ENCODE results near the gene ANKS1A. TPM values are rescaled to one million over a fixed set of nuclear protein-coding genes. Genes with fewer than 3 reads are reported as not detected.

ANKS1A gene
- total and polyA plus RNA-seq, 12 donors = 7.1 to 36.3 (median 29.9) TPM

DNA sequence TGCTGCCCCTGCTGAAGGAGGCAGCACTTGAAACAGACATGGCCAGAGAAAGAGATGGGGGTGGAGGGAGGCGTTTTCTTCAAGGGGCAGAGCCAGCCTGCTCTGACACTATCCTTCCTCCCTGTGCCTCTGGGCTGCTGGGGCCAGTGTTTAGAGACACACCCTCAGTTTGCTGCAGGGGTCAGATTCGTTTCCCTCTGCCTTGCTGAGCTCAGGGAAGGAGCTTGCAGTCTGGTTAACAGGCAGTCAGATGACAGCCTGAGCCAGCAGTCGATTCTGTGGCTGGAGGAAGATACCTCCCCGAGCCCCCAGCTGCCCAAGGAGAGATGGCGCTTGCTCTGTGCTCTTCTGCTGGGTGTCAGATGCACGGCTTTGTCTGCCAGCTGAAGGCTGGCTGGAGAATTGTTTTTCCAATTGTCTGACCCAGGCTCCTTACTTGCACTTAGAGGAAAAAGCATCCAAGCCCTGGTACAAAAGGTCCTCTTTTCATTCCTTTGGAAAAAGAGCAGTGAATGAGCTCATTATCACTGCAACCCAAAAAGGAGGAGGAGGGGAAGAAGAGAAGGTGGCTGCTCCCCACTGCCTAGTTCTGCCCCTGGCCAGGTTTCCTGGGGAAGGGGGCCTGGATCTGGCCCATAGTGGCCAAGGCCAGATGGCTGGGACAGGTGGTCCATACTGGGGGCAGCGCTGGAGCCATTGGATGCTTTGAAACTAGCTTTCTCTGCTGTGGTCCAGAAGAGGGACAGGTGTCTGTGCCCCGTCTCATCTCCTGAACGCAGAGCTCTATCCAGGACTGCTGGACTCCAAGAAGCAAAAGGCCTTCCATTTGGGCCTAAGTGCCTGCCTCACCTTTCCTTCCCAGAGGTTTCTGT lies 163.9 kb downstream of the ANKS1A start:
- Histone ChIP-seq H3K36me3 (peaks cover 0 to 58% (median 10%) of the 10 kb centered on the region in 9 donors), H3K4me3 (no peak overlapping the region), H3K4me1 (peaks cover 43 to 85% (median 67%) of the 10 kb centered on the region in 9 donors), H3K27ac (peak overlapping the region; percentile 20 to 93 (median 46)), H3K27me3 (no peaks in the 10 kb centered on the region), H3K9me3 (no peaks in the 10 kb centered on the region)
- ATAC-seq = peak; percentile 10 to 66 (median 34)
- DNase-seq = no peak
- no peak for TF ChIP-seq CTCF (IDR thresholded peaks at IDR 0.05)
- intact Hi-C loops (cut with DNase I) = loop anchor here in 2 of 10 donors (5.0 kb wide), 2 partner anchors 36 to 41 kb away; no protein-coding TSS in a partner anchor
- 49 to 57% methylated on average over 9 of the region's 9 CpGs for WGBS, 2 donors

GRCh38 chr6:35053701-35054100 lies 164.6 kb downstream of the ANKS1A start:
- intact Hi-C loops (cut with DNase I) = loop anchor here in 2 of 10 donors (5.0 kb wide), 2 partner anchors 36 to 41 kb away; no protein-coding TSS in a partner anchor
- no peak for TF ChIP-seq CTCF (IDR thresholded peaks at IDR 0.05)
- H3K36me3 ChIP-seq = peaks cover 0 to 66% (median 10%) of the 10 kb centered on the region in 9 donors

GRCh38 chr6:35054106-35054742 lies 165.2 kb downstream of the ANKS1A start:
- 95 to 96% methylated on average over 8 of the region's 8 CpGs for WGBS, 2 donors
- peaks cover 0 to 71% (median 11%) of the 10 kb centered on the region in 9 donors for H3K36me3 ChIP-seq
- H3K4me1 ChIP-seq = peaks cover 37 to 85% (median 67%) of the 10 kb centered on the region in 9 donors
- no peaks in the 10 kb centered on the region for H3K9me3 ChIP-seq
- TF ChIP-seq CTCF (IDR thresholded peaks at IDR 0.05) = no peak
- H3K4me3 ChIP-seq = no peak overlapping the region
- ATAC-seq = no peak
- H3K27me3 ChIP-seq = no peaks in the 10 kb centered on the region
- intact Hi-C loops (cut with DNase I) = loop anchor here in 2 of 10 donors (5.0 kb wide), 2 partner anchors 37 to 42 kb away; no protein-coding TSS in a partner anchor
- DNase-seq = no peak
- peak overlapping the region in 5 of 10 donors; percentile 26 to 93 (median 61) for H3K27ac ChIP-seq

More at GRCh38 chr6:35053701-35054100, 164.6 kb downstream of the ANKS1A start:
- Histone ChIP-seq H3K27me3 (no peaks in the 10 kb centered on the region), H3K27ac (peak overlapping the region in 9 of 10 donors; percentile 20 to 93 (median 54)), H3K9me3 (no peaks in the 10 kb centered on the region), H3K4me3 (no peak overlapping the region), H3K4me1 (peaks cover 41 to 85% (median 67%) of the 10 kb centered on the region in 9 donors)
- no peak for DNase-seq
- WGBS, 2 donors = 98 to 99% methylated on average over 3 of the region's 3 CpGs
- no peak for ATAC-seq

- Histone ChIP-seq H3K36me3 (peaks cover 0 to 73% (median 16%) of the 10 kb centered on the region in 9 donors), H3K4me3 (no peak overlapping the region), H3K27ac (peak overlapping the region in 2 of 10 donors; percentile 61 to 93), H3K4me1 (peaks cover 32 to 85% (median 63%) of the 10 kb centered on the region in 9 donors), H3K9me3 (no peaks in the 10 kb centered on the region), H3K27me3 (no peaks in the 10 kb centered on the region)
- DNase-seq (no peak), ATAC-seq (no peak)
- no peak for TF ChIP-seq CTCF (IDR thresholded peaks at IDR 0.05)
- intact Hi-C loops (cut with DNase I) = loop anchor here in 5 of 10 donors (5.0 kb wide), 4 partner anchors 32 to 67 kb away; no protein-coding TSS in a partner anchor
- WGBS, 2 donors = 95 to 97% methylated on average over 1 of the region's 1 CpG
These were observed 165.7 kb downstream of the ANKS1A start for GRCh38 chr6:35054743-35055130.
